NCI-H345 treated with DMSO at 0.1 percent for 48 hours (cell line): ENCODE data around the gene FANCC.
A peak's percentile ranks its signal among the peaks of the same experiment; 100 is the strongest.

Experiments used
- DNase-seq: peaks from one replicate; lab custom pipeline; 2025; ENCODE audit not compliant: unreplicated experiment; lab: John Stamatoyannopoulos, UW

FANCC gene

GRCh38 chr9:95197692-95198271 lies 119.7 kb downstream of the FANCC start:
- DNase-seq, result no peak

- DNase-seq, result no peak
Observed at GRCh38 chr9:95193480-95193879, 124.0 kb downstream of the FANCC start.

GRCh38 chr9:95193067-95193466 lies 124.4 kb downstream of the FANCC start:
- no peak for DNase-seq

GRCh38 chr9:95192631-95193030 lies 124.9 kb downstream of the FANCC start:
- no peak for DNase-seq

- DNase-seq, result no peak
Observed at GRCh38 chr9:95190413-95190812, 127.1 kb downstream of the FANCC start.

- no peak for DNase-seq
Observed at GRCh38 chr9:95189251-95190098, 128.0 kb downstream of the FANCC start.

GRCh38 chr9:95188459-95188858 lies 129.1 kb downstream of the FANCC start:
- no peak for DNase-seq

- no peak for DNase-seq
Observed at GRCh38 chr9:95185956-95186355, 131.6 kb downstream of the FANCC start.

- DNase-seq, result no peak
Observed at GRCh38 chr9:95182854-95183563, 134.5 kb downstream of the FANCC start.

GRCh38 chr9:95181835-95182234 lies 135.7 kb downstream of the FANCC start:
- no peak for DNase-seq

GRCh38 chr9:95181226-95181818 lies 136.2 kb downstream of the FANCC start:
- no peak for DNase-seq

- no peak for DNase-seq
Observed at GRCh38 chr9:95177617-95178016, 139.9 kb downstream of the FANCC start.

GRCh38 chr9:95176755-95177319 lies 140.7 kb downstream of the FANCC start:
- no peak for DNase-seq

GRCh38 chr9:95175523-95175922 lies 142.0 kb downstream of the FANCC start:
- DNase-seq, result peak; percentile 81

GRCh38 chr9:95174038-95174437 lies 143.5 kb downstream of the FANCC start:
- DNase-seq, result no peak

- no peak for DNase-seq
Observed at GRCh38 chr9:95171596-95171995, 145.9 kb downstream of the FANCC start.

GRCh38 chr9:95171001-95171400 lies 146.5 kb downstream of the FANCC start:
- no peak for DNase-seq

- no peak for DNase-seq
Observed at GRCh38 chr9:95167998-95168397, 149.5 kb downstream of the FANCC start.

GRCh38 chr9:95165004-95165403 lies 152.5 kb downstream of the FANCC start:
- no peak for DNase-seq

- no peak for DNase-seq
Observed at GRCh38 chr9:95157481-95158151, 159.9 kb downstream of the FANCC start.

GRCh38 chr9:95156074-95156473 lies 161.4 kb downstream of the FANCC start:
- DNase-seq, result no peak
